HepG2 (cell line): ENCODE measurements around the gene CMIP. TPM values are rescaled to one million over a fixed set of nuclear protein-coding genes. Genes with fewer than 3 reads are reported as not detected.

Source experiments
- CAMTA2 ChIP-seq: sonication (generic); formaldehyde crosslinking; IDR thresholded peaks from 2 replicates; pipeline ENCODE4 v1.4.0; 2020; ENCODE audit warnings: mild to moderate bottlenecking, missing genetic modification reagents, borderline replicate concordance
- CC2D1A ChIP-seq: sonication (generic); formaldehyde crosslinking; IDR thresholded peaks from 2 replicates; pipeline ENCODE4 v1.8.1; 2023; ENCODE audit warnings: mild to moderate bottlenecking, missing genetic modification reagents
- CHD2 ChIP-seq: IDR thresholded peaks from 2 replicates; pipeline ENCODE4 v1.6.1; 2011; ENCODE audit warnings: low read depth, low read length, improper control_type of control experiment
- ELF1 ChIP-seq: sonication (generic); formaldehyde crosslinking; IDR thresholded peaks from 2 replicates; pipeline ENCODE4 v1.4.0; 2020; ENCODE audit warnings: missing genetic modification reagents
- ESRRA ChIP-seq: sonication (generic); formaldehyde crosslinking; IDR thresholded peaks from 2 replicates; pipeline ENCODE4 v1.5.1; 2020; ENCODE audit warnings: mild to moderate bottlenecking, low read depth, missing genetic modification reagents
- HNRNPK ChIP-seq: fragments of 200-400 bp; formaldehyde crosslinking; IDR thresholded peaks from 2 replicates; pipeline ENCODE4 v1.6.1; 2018; ENCODE audit warnings: low read length, low read depth, moderate library complexity, mild to moderate bottlenecking; ENCODE audit not compliant: poor library complexity, severe bottlenecking
- HOXA3 ChIP-seq: sonication (generic); formaldehyde crosslinking; IDR thresholded peaks from 2 replicates; pipeline ENCODE4 v1.5.0; 2020; ENCODE audit warnings: missing genetic modification reagents
- HOXA5 ChIP-seq: sonication (generic); formaldehyde crosslinking; IDR thresholded peaks from 2 replicates; pipeline ENCODE4 v1.4.0; 2020; ENCODE audit warnings: missing genetic modification reagents
- KDM5A ChIP-seq: fragments of 200-600 bp; sonication (generic); IDR thresholded peaks from 2 replicates; pipeline ENCODE4 v1.7.0; 2018; ENCODE audit warnings: antibody characterized with exemption, mild to moderate bottlenecking, low read length, borderline replicate concordance
- KLF13 ChIP-seq: sonication (generic); formaldehyde crosslinking; IDR thresholded peaks from 2 replicates; pipeline ENCODE4 v1.4.0; 2020; ENCODE audit warnings: mild to moderate bottlenecking, missing genetic modification reagents
- MEIS1 ChIP-seq: sonication (generic); formaldehyde crosslinking; IDR thresholded peaks from 2 replicates; pipeline ENCODE4 v1.9.0; 2021; ENCODE audit warnings: mild to moderate bottlenecking, missing genetic modification reagents, moderate library complexity, borderline replicate concordance
- MIXL1 ChIP-seq: IDR thresholded peaks from 2 replicates; pipeline ENCODE4 v1.6.1; 2016
- MXD3 ChIP-seq: IDR thresholded peaks from 2 replicates; pipeline ENCODE4 v1.6.1; 2016; ENCODE audit warnings: mild to moderate bottlenecking, missing biosample characterization, missing genetic modification reagents
- MXI1 ChIP-seq: IDR thresholded peaks from 3 replicates; pipeline ENCODE4 v1.6.1; 2012; ENCODE audit warnings: low read depth, low read length, inconsistent platforms, borderline replicate concordance
- NFAT5 ChIP-seq: sonication (generic); formaldehyde crosslinking; IDR thresholded peaks from 2 replicates; pipeline ENCODE4 v1.4.0; 2020; ENCODE audit warnings: missing genetic modification reagents
- NFYB ChIP-seq: sonication (generic); formaldehyde crosslinking; IDR thresholded peaks from 2 replicates; pipeline ENCODE4 v1.4.0; 2020; ENCODE audit warnings: missing genetic modification reagents
- SNAPC2 ChIP-seq: sonication (generic); formaldehyde crosslinking; IDR thresholded peaks from 2 replicates; pipeline ENCODE4 v1.8.1; 2022; ENCODE audit warnings: mild to moderate bottlenecking, missing genetic modification reagents
- THAP7 ChIP-seq: sonication (generic); formaldehyde crosslinking; IDR thresholded peaks from 2 replicates; pipeline ENCODE4 v1.8.1; 2023; ENCODE audit warnings: mild to moderate bottlenecking, missing genetic modification reagents
- U2AF2 ChIP-seq: fragments of 200-400 bp; formaldehyde crosslinking; IDR thresholded peaks from 2 replicates; pipeline ENCODE4 v1.6.1; 2017; ENCODE audit warnings: low read depth, mild to moderate bottlenecking, low read length
- ZNF598 ChIP-seq: sonication (generic); formaldehyde crosslinking; IDR thresholded peaks from 2 replicates; pipeline ENCODE4 v1.5.1; 2020; ENCODE audit warnings: mild to moderate bottlenecking, missing genetic modification reagents, borderline replicate concordance
- ZNF614 ChIP-seq: IDR thresholded peaks from 2 replicates; pipeline ENCODE4 v1.6.1; 2018; ENCODE audit warnings: missing biosample characterization, missing genetic modification reagents, inconsistent platforms, borderline replicate concordance
- ZSCAN5A ChIP-seq: sonication (generic); formaldehyde crosslinking; IDR thresholded peaks from 2 replicates; pipeline ENCODE4 v1.8.0; 2022; ENCODE audit warnings: mild to moderate bottlenecking, missing genetic modification reagents, borderline replicate concordance
- polyA plus RNA-seq, 8 experiments: library from polyadenylated mRNA; depleted of rRNA in 3 of 8; stranded (reverse) in 7 of 8; unstranded in 1 of 8; fragments of >200 nt; fragmentation: Illumina TruSeq in 4 of 8; extraction: Trizol in 4 of 8; gene quantifications; 2 replicates each; pipeline versions ENCODE4 v1.2.1 to v1.2.3, GENCODE V29; 2011 to 2016; ENCODE audit warnings: low read depth in 4 of 8, missing spikeins in 1 of 8, mixed read lengths in 1 of 8; ENCODE audit not compliant: insufficient read depth in 1 of 8
- total RNA-seq, 5 experiments: library from RNA; depleted of rRNA; stranded (reverse); fragments of >200 nt; fragmentation: Illumina TruSeq; extraction: Trizol; gene quantifications; 2 replicates each; pipeline ENCODE4 v1.2.3, GENCODE V29; 2016; ENCODE audit warnings: low read depth in 1 of 5

CMIP gene
- total and polyA plus RNA-seq, 2 of the 13 experiments (the other 11 are each of a cell fraction or from before 2014, with no cell fraction given), result 10.9 to 18.1 TPM

- TF ChIP-seq U2AF2, result no peak
- TF ChIP-seq ZNF598 (CRISPR knock-in tag), result no peak
- TF ChIP-seq HNRNPK, result no peak
- TF ChIP-seq MXD3 (CRISPR knock-in tag), result no peak
- no peak for TF ChIP-seq NFAT5
- peak; percentile 72; the same call in 1 of the 2 replicates for TF ChIP-seq ZSCAN5A (CRISPR knock-in tag)
- TF ChIP-seq MXI1, result 0 out of 3 replicates have a peak, but pooled peaks have one; percentile 12
- TF ChIP-seq CC2D1A, result no peak
- no peak for TF ChIP-seq CHD2
- TF ChIP-seq CAMTA2 (CRISPR knock-in tag), result no peak
- peak; percentile 73 for TF ChIP-seq HOXA3 (CRISPR knock-in tag)
- no peak for TF ChIP-seq THAP7 (CRISPR knock-in tag)
- TF ChIP-seq SNAPC2 (CRISPR knock-in tag), result no peak
- TF ChIP-seq ESRRA (CRISPR knock-in tag), result peak; percentile 71; the same call in 1 of the 2 replicates
- TF ChIP-seq KDM5A, result no peak
- peak; percentile 42; the same call in 1 of the 2 replicates for TF ChIP-seq ZNF614
- no peak for TF ChIP-seq MEIS1 (CRISPR knock-in tag)
- TF ChIP-seq HOXA5, result no peak
- peak; percentile 56; the same call in 1 of the 2 replicates for TF ChIP-seq ELF1 (CRISPR knock-in tag)
- TF ChIP-seq MIXL1 (CRISPR knock-in tag), result no peak
- TF ChIP-seq NFYB (CRISPR knock-in tag), result no peak
- TF ChIP-seq KLF13 (CRISPR knock-in tag), result no peak
Observed at GRCh38 chr16:81558444-81559175, 114.0 kb downstream of the CMIP start (continued).
